ENCODE data around the gene RUNX2. TPM values are rescaled to one million over a fixed set of nuclear protein-coding genes. Genes with fewer than 3 reads are reported as not detected.

Gene RUNX2
- total and polyA plus RNA-seq, 2 donors (not counting 1 experiment from before 2014, with no cell fraction given) = 1.3 to 2.4 TPM

- ATAC-seq (ENCODE audit: low read depth) = no peak
Observed at GRCh38 chr6:45566882-45567281, 238.8 kb downstream of the RUNX2 start.

DNA sequence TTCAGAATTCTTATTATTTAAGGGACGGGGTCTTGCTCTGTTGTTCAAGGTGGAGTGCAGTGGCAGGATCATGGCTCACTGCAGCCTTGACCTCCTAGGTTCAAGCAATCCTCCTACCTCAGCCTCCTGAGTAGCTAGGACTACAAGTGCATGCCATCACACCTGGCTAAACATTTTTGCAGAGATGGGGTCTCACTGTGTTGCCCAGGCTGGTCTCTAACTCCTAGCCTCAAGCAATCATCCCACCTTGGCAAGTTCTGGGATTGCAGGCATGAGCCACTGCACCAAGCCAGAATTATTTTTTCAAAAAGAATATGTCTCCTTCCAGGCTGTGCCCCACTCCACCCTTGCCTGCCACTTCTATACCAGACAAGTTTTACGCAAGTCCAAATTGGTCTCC lies 239.7 kb downstream of the RUNX2 start:
- Histone ChIP-seq H3K79me2 (ENCODE audit: control insufficient read depth, insufficient read depth, low read length) (no peaks in the 10 kb centered on the region), H3K9me3 (ENCODE audit: control extremely low read depth in 1 of 3, control insufficient read depth in 2 of 3, insufficient read depth in 1 of 3, low read length in 2 of 3) (no peaks in the 10 kb centered on the region), H3K4me3 (ENCODE audit: control extremely low read depth in 1 of 5, extremely low read depth in 1 of 5, insufficient read depth in 1 of 5, low read depth in 2 of 5, low read length in 4 of 5) (no peak overlapping the region), H3K4me1 (ENCODE audit: control insufficient read depth in 2 of 2, insufficient read depth in 2 of 2, low read length in 2 of 2) (no peaks in the 10 kb centered on the region), H3K27ac (ENCODE audit: low read length in 2 of 2) (no peak overlapping the region), H2AFZ (ENCODE audit: insufficient read depth, low read depth, low read length, poor library complexity, severe bottlenecking) (no peak overlapping the region), H3K4me2 (replicated peaks; ENCODE audit: low read depth, low read length, poor library complexity, severe bottlenecking) (no peak overlapping the region), H3K27me3 (replicated peaks in 1 of 4; ENCODE audit: control extremely low read depth in 1 of 4, control insufficient read depth in 3 of 4, insufficient read depth in 4 of 4, low read length in 3 of 4) (no peaks in the 10 kb centered on the region), H4K20me1 (ENCODE audit: control insufficient read depth, insufficient read depth, low read length, poor library complexity, severe bottlenecking) (no peaks in the 10 kb centered on the region), H3K36me3 (replicated peaks in 1 of 2; ENCODE audit: control extremely low read depth in 1 of 2, control insufficient read depth in 1 of 2, extremely low read depth in 1 of 2, insufficient read depth in 2 of 2, low read length in 1 of 2) (no peaks in the 10 kb centered on the region), H3K9ac (ENCODE audit: low read length) (no peak overlapping the region)
- Mint-ChIP-seq H3K9me3 (ENCODE audit: insufficient read depth) (no peaks in the 10 kb centered on the region), H3K27me3 (peaks cover 6% of the 10 kb centered on the region), H3K4me3 (no peak overlapping the region), H3K27ac (no peak overlapping the region), H3K4me1 (peaks cover under 1% of the 10 kb centered on the region)
- intact Hi-C loops (cut with micrococcal nuclease) = no loop called here
- ChIA-PET POLR2A (no interaction called here), CTCF (no interaction called here)
- WGBS (ENCODE audit: insufficient coverage) = 90% methylated on average over 2 of the region's 2 CpGs
- TF ChIP-seq EZH2 (IDR thresholded peaks at IDR 0.05; ENCODE audit: borderline replicate concordance, insufficient read depth, low read depth, low read length, poor library complexity, severe bottlenecking) (no peak), CTCF (IDR thresholded peaks at IDR 0.05) (no peak)
- no peak for DNase-seq
- no peak for ATAC-seq (ENCODE audit: low read depth)

More at GRCh38 chr6:45566882-45567281, 238.8 kb downstream of the RUNX2 start:
- Histone ChIP-seq H3K79me2 (ENCODE audit: control insufficient read depth, insufficient read depth, low read length) (no peaks in the 10 kb centered on the region), H4K20me1 (ENCODE audit: control insufficient read depth, insufficient read depth, low read length, poor library complexity, severe bottlenecking) (no peaks in the 10 kb centered on the region), H3K36me3 (replicated peaks in 1 of 2; ENCODE audit: control extremely low read depth in 1 of 2, control insufficient read depth in 1 of 2, extremely low read depth in 1 of 2, insufficient read depth in 2 of 2, low read length in 1 of 2) (no peaks in the 10 kb centered on the region), H3K4me1 (ENCODE audit: control insufficient read depth in 2 of 2, insufficient read depth in 2 of 2, low read length in 2 of 2) (no peaks in the 10 kb centered on the region), H3K4me3 (ENCODE audit: control extremely low read depth in 1 of 5, extremely low read depth in 1 of 5, insufficient read depth in 1 of 5, low read depth in 2 of 5, low read length in 4 of 5) (no peak overlapping the region), H3K9ac (ENCODE audit: low read length) (no peak overlapping the region), H3K27me3 (replicated peaks in 1 of 4; ENCODE audit: control extremely low read depth in 1 of 4, control insufficient read depth in 3 of 4, insufficient read depth in 4 of 4, low read length in 3 of 4) (no peaks in the 10 kb centered on the region), H3K27ac (ENCODE audit: low read length in 2 of 2) (no peak overlapping the region), H2AFZ (ENCODE audit: insufficient read depth, low read depth, low read length, poor library complexity, severe bottlenecking) (no peak overlapping the region), H3K9me3 (ENCODE audit: control extremely low read depth in 1 of 3, control insufficient read depth in 2 of 3, insufficient read depth in 1 of 3, low read length in 2 of 3) (no peaks in the 10 kb centered on the region), H3K4me2 (replicated peaks; ENCODE audit: low read depth, low read length, poor library complexity, severe bottlenecking) (no peak overlapping the region)
- ChIA-PET POLR2A (no interaction called here), CTCF (interaction anchor here (0.6 kb wide), 1 partner anchor 917 kb away, joined by 3 read pairs; no protein-coding TSS in a partner anchor)
- intact Hi-C loops (cut with micrococcal nuclease) = no loop called here
- Mint-ChIP-seq H3K27me3 (peaks cover 6% of the 10 kb centered on the region), H3K4me3 (no peak overlapping the region), H3K4me1 (no peaks in the 10 kb centered on the region), H3K27ac (no peak overlapping the region), H3K9me3 (ENCODE audit: insufficient read depth) (no peaks in the 10 kb centered on the region)
- 100% methylated on average over 1 of the region's 4 CpGs for WGBS (ENCODE audit: insufficient coverage)
- TF ChIP-seq CTCF (IDR thresholded peaks at IDR 0.05) (no peak), EZH2 (IDR thresholded peaks at IDR 0.05; ENCODE audit: borderline replicate concordance, insufficient read depth, low read depth, low read length, poor library complexity, severe bottlenecking) (no peak)
- DNase-seq = no peak
